H1 (cell line): ENCODE measurements around the gene PRPF6. TPM values are rescaled to one million over a fixed set of nuclear protein-coding genes. Genes with fewer than 3 reads are reported as not detected.

Experiments
- CTCF ChIA-PET: fragments of 300-600 bp; sonication (Branson Sonifier 250); formaldehyde crosslinking; loops from one replicate; lab custom pipeline; 2021; ENCODE audit not compliant: partially characterized antibody; lab: Charles Lee
- POLR2A ChIA-PET: fragments of 300-600 bp; sonication (Branson Sonifier 250); formaldehyde crosslinking; loops from one replicate; lab custom pipeline; 2021; ENCODE audit warnings: inconsistent platforms; ENCODE audit not compliant: partially characterized antibody; lab: Charles Lee
- DNase-seq, 2 experiments: peaks; one replicate each; pipeline versions ENCODE4 v3.0.0 to v3.0.0-alpha.2; 2010 to 2022; ENCODE audit warnings: low spot score in 2 of 2, low read depth in 1 of 2, mixed read lengths in 1 of 2
- FAIRE-seq: peaks from 2 replicates; lab custom pipeline; 2011; peaks lifted over from hg19 to GRCh38; lab: Jason Lieb, UNC
- H2AFZ ChIP-seq: 2 replicates; pipeline ENCODE4 v1.8.1; 2012; ENCODE audit warnings: low read length, inconsistent platforms
- H2AK5ac ChIP-seq: 2 replicates; pipeline ENCODE4 v1.6.1; 2013; ENCODE audit warnings: low read depth, low read length
- H2BK120ac ChIP-seq: replicated peaks from 2 replicates; pipeline ENCODE3; 2013; ENCODE audit warnings: low read depth, low read length, inconsistent platforms
- H2BK12ac ChIP-seq: 2 replicates; pipeline ENCODE4 v1.6.1; 2013; ENCODE audit warnings: low read depth, low read length
- H2BK15ac ChIP-seq: 2 replicates; pipeline ENCODE4 v1.6.1; 2013; ENCODE audit warnings: low read length
- H2BK20ac ChIP-seq: 2 replicates; pipeline ENCODE4 v1.6.1; 2013; ENCODE audit warnings: low read length
- H2BK5ac ChIP-seq: 2 replicates; pipeline ENCODE4 v1.6.1; 2013; ENCODE audit warnings: low read depth, low read length
- H3K14ac ChIP-seq: 2 replicates; pipeline ENCODE4 v1.6.1; 2013; ENCODE audit warnings: inconsistent platforms; ENCODE audit not compliant: insufficient read length
- H3K18ac ChIP-seq: 2 replicates; pipeline ENCODE4 v1.6.1; 2013; ENCODE audit warnings: low read length; ENCODE audit errors: extremely low read depth
- H3K23ac ChIP-seq: 2 replicates; pipeline ENCODE4 v1.6.1; 2013; ENCODE audit warnings: inconsistent platforms; ENCODE audit not compliant: insufficient read length
- H3K23me2 ChIP-seq: 2 replicates; pipeline ENCODE4 v1.6.1; 2013; ENCODE audit warnings: low read depth, low read length
- H3K27ac ChIP-seq: 2 replicates; pipeline ENCODE4 v1.6.1; 2011; ENCODE audit warnings: low read depth, low read length, inconsistent platforms
- H3K27me3 ChIP-seq, 4 experiments: replicated peaks in 1 of 4; 1 replicate in 1 of 4; 2 replicates in 3 of 4; pipeline versions ENCODE4 v1.6.1 to v1.8.1; 2011 to 2013; ENCODE audit warnings: low read length in 3 of 4, mild to moderate bottlenecking in 3 of 4, inconsistent platforms in 2 of 4, mixed read lengths in 2 of 4, moderate library complexity in 1 of 4; ENCODE audit not compliant: control insufficient read depth in 3 of 4, insufficient read depth in 3 of 4; ENCODE audit errors: extremely low read depth in 1 of 4
- H3K36me3 ChIP-seq, 4 experiments: 2 replicates each; pipeline versions ENCODE4 v1.6.1 to v1.8.1; 2011 to 2013; ENCODE audit warnings: mild to moderate bottlenecking in 4 of 4, low read length in 3 of 4, moderate library complexity in 2 of 4, control low read depth in 1 of 4, inconsistent platforms in 1 of 4; ENCODE audit not compliant: insufficient read depth in 4 of 4, control insufficient read depth in 2 of 4
- H3K4ac ChIP-seq: replicated peaks from 2 replicates; pipeline ENCODE3; 2013; ENCODE audit warnings: low read length, low read depth, mixed read lengths, inconsistent platforms; ENCODE audit not compliant: insufficient read length
- H3K4me1 ChIP-seq, 4 experiments: replicated peaks in 1 of 4; 1 replicate in 1 of 4; 2 replicates in 3 of 4; pipeline versions ENCODE4 v1.6.1 to v1.8.1; 2011 to 2013; ENCODE audit warnings: low read length in 3 of 4, inconsistent platforms in 2 of 4, mixed read lengths in 1 of 4; ENCODE audit not compliant: insufficient read depth in 4 of 4, control insufficient read depth in 3 of 4
- H3K4me2 ChIP-seq, 2 experiments: 2 replicates each; pipeline versions ENCODE4 v1.6.1 to v1.8.1; 2011 to 2013; ENCODE audit warnings: low read depth in 2 of 2, low read length in 2 of 2, control low read depth in 1 of 2, inconsistent platforms in 1 of 2, mild to moderate bottlenecking in 1 of 2; ENCODE audit not compliant: insufficient read depth in 1 of 2
- H3K4me3 ChIP-seq, 4 experiments: fragments of 200-600, 300-600 bp in 1 of 4; sonication (generic), shearing (Covaris generic), sonication (Bioruptor Twin) in 1 of 4; 2 replicates each; pipeline versions ENCODE4 v1.5.1 to v1.8.1; 2011 to 2016; ENCODE audit warnings: low read length in 4 of 4, low read depth in 3 of 4, control low read depth in 2 of 4, inconsistent platforms in 2 of 4, mild to moderate bottlenecking in 2 of 4, mixed read lengths in 1 of 4, moderate library complexity in 1 of 4; ENCODE audit not compliant: insufficient read depth in 2 of 4; ENCODE audit errors: extremely low read depth in 1 of 4
- H3K56ac ChIP-seq: replicated peaks from 2 replicates; pipeline ENCODE3; 2013; ENCODE audit warnings: low read depth, mild to moderate bottlenecking, mixed read lengths, low read length, inconsistent platforms; ENCODE audit not compliant: insufficient read length
- H3K79me1 ChIP-seq: 2 replicates; pipeline ENCODE4 v1.6.1; 2013; ENCODE audit warnings: low read depth, low read length, control low read depth
- H3K79me2 ChIP-seq, 2 experiments: 2 replicates each; pipeline versions ENCODE4 v1.6.1 to v1.8.1; 2012 to 2013; ENCODE audit warnings: low read length in 2 of 2, mild to moderate bottlenecking in 2 of 2, inconsistent platforms in 1 of 2; ENCODE audit not compliant: insufficient read depth in 2 of 2, control insufficient read depth in 1 of 2
- H3K9ac ChIP-seq, 4 experiments: replicated peaks in 1 of 4; 1 replicate in 1 of 4; 2 replicates in 3 of 4; pipeline versions ENCODE4 v1.6.1 to v1.8.1; 2011 to 2013; ENCODE audit warnings: low read depth in 3 of 4, low read length in 3 of 4, control low read depth in 2 of 4, mild to moderate bottlenecking in 2 of 4, moderate library complexity in 2 of 4, inconsistent platforms in 1 of 4; ENCODE audit errors: extremely low read depth in 1 of 4
- H3K9me3 ChIP-seq, 2 experiments: 2 replicates each; pipeline versions ENCODE4 v1.6.1 to v1.8.1; 2012 to 2013; ENCODE audit warnings: mild to moderate bottlenecking in 2 of 2, moderate library complexity in 2 of 2, control low read depth in 1 of 2, inconsistent platforms in 1 of 2, low read depth in 1 of 2, low read length in 1 of 2, mixed read lengths in 1 of 2; ENCODE audit not compliant: insufficient read depth in 2 of 2
- H4K20me1 ChIP-seq, 2 experiments: replicated peaks in 1 of 2; 2 replicates each; pipeline versions ENCODE3 to v1.8.1; 2011 to 2013; ENCODE audit warnings: inconsistent platforms in 2 of 2, low read length in 2 of 2, mild to moderate bottlenecking in 1 of 2; ENCODE audit not compliant: insufficient read depth in 2 of 2, control insufficient read depth in 1 of 2
- H4K5ac ChIP-seq: 2 replicates; pipeline ENCODE4 v1.6.1; 2013; ENCODE audit warnings: low read length, low read depth, mixed read lengths, inconsistent platforms; ENCODE audit not compliant: insufficient read length
- H4K8ac ChIP-seq: 2 replicates; pipeline ENCODE4 v1.8.0; 2013; ENCODE audit warnings: mild to moderate bottlenecking, moderate library complexity, low read length, inconsistent platforms; ENCODE audit not compliant: insufficient read depth; ENCODE audit errors: extremely low read depth
- H4K91ac ChIP-seq: replicated peaks from 2 replicates; pipeline ENCODE3; 2013; ENCODE audit warnings: low read length, mixed read lengths, inconsistent platforms; ENCODE audit not compliant: insufficient read length
- ATF2 ChIP-seq: IDR thresholded peaks from 2 replicates; pipeline ENCODE4 v1.6.1; 2012; ENCODE audit warnings: low read length, inconsistent platforms
- EZH2 ChIP-seq: fragments of 200-600 bp; sonication (generic); IDR thresholded peaks from 2 replicates; pipeline ENCODE4 v1.7.1; 2012; ENCODE audit warnings: low read depth, mild to moderate bottlenecking, moderate library complexity, low read length, inconsistent platforms; ENCODE audit not compliant: severe bottlenecking
- GABPA ChIP-seq: IDR thresholded peaks from 2 replicates; pipeline ENCODE4 v1.6.1; 2011; ENCODE audit warnings: mild to moderate bottlenecking, low read length, moderate library complexity, borderline replicate concordance; ENCODE audit not compliant: insufficient read depth
- HDAC6 ChIP-seq: IDR thresholded peaks from one replicate; pipeline ENCODE4 v1.7.1; 2012; ENCODE audit warnings: low read depth, mild to moderate bottlenecking, inconsistent platforms, low read length, moderate library complexity
- SIN3A ChIP-seq, 2 experiments: IDR thresholded peaks in 1 of 2; conservative IDR thresholded peaks in 1 of 2; 2 replicates each; pipeline ENCODE4 v1.6.1; 2011 to 2012; ENCODE audit warnings: low read length in 2 of 2, improper control_type of control experiment in 1 of 2, low read depth in 1 of 2, mild to moderate bottlenecking in 1 of 2
- TAF7 ChIP-seq: optimal IDR thresholded peaks from 2 replicates; pipeline ENCODE3; 2011; ENCODE audit warnings: low read depth, mild to moderate bottlenecking, inconsistent platforms, low read length, moderate library complexity, borderline replicate concordance
- TCF12 ChIP-seq: IDR thresholded peaks from 2 replicates; pipeline ENCODE4 v1.6.1; 2011; ENCODE audit warnings: low read depth, mild to moderate bottlenecking, low read length
- WGBS, 2 experiments: shearing (Covaris generic) in 1 of 2; methylation state at CpG; one replicate each; pipeline versions ENCODE4 v1.1.6 to v1.1.7; 2013 to 2015; ENCODE audit warnings: low lambda C conversion rate in 2 of 2, mixed read lengths in 2 of 2, inconsistent platforms in 1 of 2, low coverage in 1 of 2, missing lambda C conversion rate in 1 of 2; ENCODE audit not compliant: insufficient replicate concordance in 2 of 2, insufficient coverage in 1 of 2, insufficient read length in 1 of 2; ENCODE audit errors: extremely low coverage in 1 of 2, missing lambda C conversion rate in 1 of 2; 5-methylcytosine and 5-hydroxymethylcytosine counted together
- polyA plus RNA-seq, 7 experiments: library from polyadenylated mRNA; depleted of rRNA in 3 of 7; stranded (reverse) in 5 of 7; unstranded in 2 of 7; fragments of >200 nt in 5 of 7; fragments of 200-250 nt in 2 of 7; gene quantifications; 1 replicate in 5 of 7; 2 replicates in 1 of 7; 4 replicates in 1 of 7; pipeline versions ENCODE4 v1.2.1 to v1.2.3, GENCODE V29; 2011 to 2013; ENCODE audit warnings: missing spikeins in 2 of 7, mixed read lengths in 2 of 7
- total RNA-seq: library from RNA; stranded (reverse); fragmentation: NEBNext Ultra II Directional; extraction: Animal tissue kit (Norgen Biotek cat#: 25700); gene quantifications from 2 replicates; pipeline ENCODE4 v1.2.1, GENCODE V29; 2021

PRPF6 gene
- total and polyA plus RNA-seq, 2 of the 8 experiments (the other 6 are each of a cell fraction or from before 2014, with no cell fraction given) = 27.9 to 76.9 TPM

GRCh38 chr20:64071341-64072332 lies 90.7 kb downstream of the PRPF6 start:
- Histone ChIP-seq H4K8ac (peak overlapping the region; percentile 38; the same call in 1 of the 2 replicates), H2BK15ac (no peak overlapping the region), H3K14ac (no peak overlapping the region), H4K5ac (no peak overlapping the region), H2BK20ac (no peak overlapping the region), H3K4ac (no peak overlapping the region), H2AFZ (no peak overlapping the region), H3K18ac (no peak overlapping the region), H3K27ac (no peak overlapping the region; the same call in 1 of the 2 replicates), H3K27me3 (no peaks in the 10 kb centered on the region), H3K4me2 (no peak overlapping the region), H3K4me1 (peaks cover 0 to 9% (median under 1%) of the 10 kb centered on the region in 4 experiments; a peak in 3 of 7 replicates), H3K9ac (no peak overlapping the region), H2BK12ac (no peak overlapping the region), H3K23me2 (no peaks in the 10 kb centered on the region), H3K9me3 (no peaks in the 10 kb centered on the region), H4K20me1 (peaks cover 0 to 8% of the 10 kb centered on the region in 2 experiments), H3K56ac (no peak overlapping the region), H3K23ac (no peak overlapping the region), H2BK120ac (no peak overlapping the region), H3K36me3 (peaks cover 0 to 8% (median 3%) of the 10 kb centered on the region in 4 experiments; a peak in 3 of 8 replicates), H3K79me1 (0 out of 2 replicates have a peak, but pooled peaks cover 3% of the 10 kb centered on the region), H2AK5ac (no peak overlapping the region), H3K4me3 (no peak overlapping the region), H2BK5ac (no peak overlapping the region), H3K79me2 (no peaks in the 10 kb centered on the region), H4K91ac (no peak overlapping the region)
- whole genome bisulfite sequencing, 2 experiments = 88% methylated on average over 24 of the region's 30 CpGs; no CpG with 5 or more reads in 1 of the 2 experiments
- DNase-seq = no peak
- CTCF ChIA-PET = interaction anchor here (0.6 to 1.6 kb wide), 12 partner anchors 9 to 533 kb away, joined by 3 to 7 read pairs (median 4); partner anchors contain the start of gene TCEA2
- POLR2A ChIA-PET = interaction anchor here (0.7 to 2.0 kb wide), 5 partner anchors 9 to 36 kb away, joined by 3 to 5 read pairs (median 4); partner anchors contain the start of genes C20orf204 and TCEA2
- FAIRE-seq = no peak
- TF ChIP-seq EZH2 (no peak), TCF12 (no peak), GABPA (no peak), TAF7 (no peak), HDAC6 (no peak), SIN3A (conservative IDR thresholded peaks at IDR 0.05 in 1 of 2, IDR thresholded peaks at IDR 0.05 in 1 of 2; ENCODE audit: low read depth in 1 of 2, low read length in 2 of 2) (no peak), ATF2 (no peak)
